ENCODE results near the gene C22orf15.

C22orf15 gene

DNA sequence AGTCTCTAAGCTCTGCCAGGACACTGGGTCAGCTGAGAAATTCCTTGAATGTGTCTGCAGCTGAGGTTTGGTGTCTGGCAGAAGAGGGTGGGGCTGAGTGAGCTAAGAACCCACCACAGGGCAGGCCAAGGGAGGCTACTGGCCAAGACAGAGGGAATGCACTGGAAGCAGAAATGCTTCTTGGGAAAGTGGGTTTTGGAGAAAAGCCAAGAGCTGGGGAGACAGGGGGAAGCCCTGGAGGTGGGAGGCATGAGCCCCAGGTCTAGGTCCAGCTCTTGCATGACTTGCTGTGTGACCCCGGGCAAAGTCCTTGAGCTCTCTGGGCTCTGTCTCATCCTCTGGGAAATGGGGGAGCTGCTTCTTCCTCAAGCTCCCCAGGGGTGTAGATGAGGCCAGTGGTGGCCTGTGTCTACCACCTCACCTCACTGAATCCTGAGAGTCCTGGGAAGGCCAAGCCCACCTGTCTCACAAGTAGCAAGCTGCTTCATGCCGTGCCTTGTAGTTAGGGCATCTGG lies 12.2 kb downstream of the C22orf15 start:
- Histone ChIP-seq H3K4me1 (no peaks in the 10 kb centered on the region), H3K36me3 (ENCODE audit: control insufficient read depth, insufficient read depth, low read length) (no peaks in the 10 kb centered on the region), H3K9me3 (ENCODE audit: control insufficient read depth, low read length) (no peaks in the 10 kb centered on the region), H3K9ac (no peak overlapping the region), H3K4me2 (ENCODE audit: low read length) (no peak overlapping the region), H2AFZ (no peak overlapping the region), H3K79me2 (no peaks in the 10 kb centered on the region), H3K4me3 (ENCODE audit: low read depth, low read length) (no peak overlapping the region), H3K27ac (no peak overlapping the region), H3K27me3 (ENCODE audit: control insufficient read depth, insufficient read depth, low read length) (no peaks in the 10 kb centered on the region)
- TF ChIP-seq, protein P1, sequence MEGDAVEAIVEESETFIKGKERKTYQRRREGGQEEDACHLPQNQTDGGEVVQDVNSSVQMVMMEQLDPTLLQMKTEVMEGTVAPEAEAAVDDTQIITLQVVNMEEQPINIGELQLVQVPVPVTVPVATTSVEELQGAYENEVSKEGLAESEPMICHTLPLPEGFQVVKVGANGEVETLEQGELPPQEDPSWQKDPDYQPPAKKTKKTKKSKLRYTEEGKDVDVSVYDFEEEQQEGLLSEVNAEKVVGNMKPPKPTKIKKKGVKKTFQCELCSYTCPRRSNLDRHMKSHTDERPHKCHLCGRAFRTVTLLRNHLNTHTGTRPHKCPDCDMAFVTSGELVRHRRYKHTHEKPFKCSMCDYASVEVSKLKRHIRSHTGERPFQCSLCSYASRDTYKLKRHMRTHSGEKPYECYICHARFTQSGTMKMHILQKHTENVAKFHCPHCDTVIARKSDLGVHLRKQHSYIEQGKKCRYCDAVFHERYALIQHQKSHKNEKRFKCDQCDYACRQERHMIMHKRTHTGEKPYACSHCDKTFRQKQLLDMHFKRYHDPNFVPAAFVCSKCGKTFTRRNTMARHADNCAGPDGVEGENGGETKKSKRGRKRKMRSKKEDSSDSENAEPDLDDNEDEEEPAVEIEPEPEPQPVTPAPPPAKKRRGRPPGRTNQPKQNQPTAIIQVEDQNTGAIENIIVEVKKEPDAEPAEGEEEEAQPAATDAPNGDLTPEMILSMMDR (IDR thresholded peaks at IDR 0.05), result no peak

DNA sequence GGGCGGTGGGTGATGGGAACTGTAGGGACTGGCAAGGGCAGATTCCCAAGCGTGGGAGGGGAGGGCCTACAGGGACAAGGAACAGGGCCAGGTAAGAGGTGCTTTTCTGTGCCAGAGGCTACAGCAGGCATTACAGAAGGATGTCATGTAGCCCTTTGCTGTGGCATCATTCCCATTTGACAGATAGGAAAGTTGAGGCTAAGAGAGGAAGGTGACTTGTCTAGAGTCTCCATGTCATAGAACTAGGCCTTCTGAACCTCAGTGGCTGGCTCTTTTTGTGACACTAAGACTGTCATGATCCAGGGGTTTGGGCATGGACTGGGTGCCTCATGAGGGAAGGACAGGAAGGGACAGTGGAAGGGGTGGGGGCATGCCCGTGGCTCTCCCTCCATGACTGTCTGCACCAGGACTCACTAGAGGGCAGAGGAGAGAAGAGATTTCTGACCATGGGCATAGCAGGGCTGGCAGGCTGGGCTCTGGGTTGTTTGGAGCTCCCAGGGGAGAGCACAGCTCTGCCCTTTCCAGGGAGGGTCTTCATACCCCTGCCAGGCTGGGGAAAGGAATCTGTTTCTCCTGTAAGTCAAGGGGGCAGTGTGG lies 13.1 kb downstream of the C22orf15 start:
- Histone ChIP-seq H3K27ac (no peak overlapping the region), H3K4me3 (ENCODE audit: low read depth, low read length) (no peak overlapping the region), H3K4me2 (ENCODE audit: low read length) (no peak overlapping the region), H3K79me2 (no peaks in the 10 kb centered on the region), H3K36me3 (ENCODE audit: control insufficient read depth, insufficient read depth, low read length) (no peaks in the 10 kb centered on the region), H3K9ac (no peak overlapping the region), H3K9me3 (ENCODE audit: control insufficient read depth, low read length) (no peaks in the 10 kb centered on the region), H3K4me1 (no peaks in the 10 kb centered on the region), H3K27me3 (ENCODE audit: control insufficient read depth, insufficient read depth, low read length) (no peaks in the 10 kb centered on the region), H2AFZ (no peak overlapping the region)
- TF ChIP-seq, protein P1 (IDR thresholded peaks at IDR 0.05), result no peak

DNA sequence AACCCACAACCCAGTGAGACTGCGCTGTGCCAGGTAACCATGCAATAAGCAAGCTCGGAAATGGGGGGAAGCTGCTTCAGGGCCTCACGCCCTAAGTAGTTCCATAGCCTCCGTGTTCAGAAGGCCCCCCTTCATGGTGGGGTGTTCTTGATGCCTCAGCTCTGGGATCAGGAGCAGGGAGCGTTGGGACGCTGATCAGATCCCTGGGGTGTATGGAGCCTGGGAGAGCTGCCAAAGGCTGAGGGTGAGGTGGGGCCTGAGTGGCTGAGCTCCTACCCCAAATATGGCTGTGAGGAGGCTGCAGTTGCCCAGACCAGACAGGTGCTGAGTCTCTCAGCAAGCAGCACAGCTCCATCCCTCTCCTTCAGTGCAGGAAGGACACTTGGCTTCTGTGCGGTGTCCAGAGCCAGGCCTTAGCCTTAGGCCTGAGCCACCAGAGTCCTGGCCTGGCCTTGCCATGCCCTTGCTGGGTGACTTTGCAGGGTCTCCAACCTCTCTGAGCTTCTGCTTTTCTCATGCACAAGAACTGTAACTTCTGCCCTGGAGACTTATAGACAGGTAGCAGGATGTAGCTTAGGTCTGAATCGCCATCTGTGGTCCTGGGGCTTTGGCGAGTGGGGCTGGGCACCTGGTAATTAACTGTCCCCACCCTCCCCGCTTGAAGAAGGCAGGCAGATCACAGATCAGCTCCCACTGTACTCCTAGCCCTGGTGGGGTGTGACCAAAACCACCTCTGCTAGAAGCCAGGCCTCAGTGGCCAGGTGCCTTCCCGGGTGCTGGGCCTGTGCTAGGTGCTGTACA lies 15.2 kb downstream of the C22orf15 start:
- H3K27me3 ChIP-seq (ENCODE audit: control insufficient read depth, insufficient read depth, low read length), result no peaks in the 10 kb centered on the region
- H3K4me3 ChIP-seq (ENCODE audit: low read depth, low read length), result no peak overlapping the region
- H3K9me3 ChIP-seq (ENCODE audit: control insufficient read depth, low read length), result no peaks in the 10 kb centered on the region
- TF ChIP-seq, protein P1 (IDR thresholded peaks at IDR 0.05), result no peak
- H3K27ac ChIP-seq, result no peak overlapping the region
- H3K79me2 ChIP-seq, result no peaks in the 10 kb centered on the region
- no peak overlapping the region for H3K9ac ChIP-seq
- no peak overlapping the region for H2AFZ ChIP-seq
- H3K36me3 ChIP-seq (ENCODE audit: control insufficient read depth, insufficient read depth, low read length), result no peaks in the 10 kb centered on the region
- no peak overlapping the region for H3K4me2 ChIP-seq (ENCODE audit: low read length)
- no peaks in the 10 kb centered on the region for H3K4me1 ChIP-seq

DNA sequence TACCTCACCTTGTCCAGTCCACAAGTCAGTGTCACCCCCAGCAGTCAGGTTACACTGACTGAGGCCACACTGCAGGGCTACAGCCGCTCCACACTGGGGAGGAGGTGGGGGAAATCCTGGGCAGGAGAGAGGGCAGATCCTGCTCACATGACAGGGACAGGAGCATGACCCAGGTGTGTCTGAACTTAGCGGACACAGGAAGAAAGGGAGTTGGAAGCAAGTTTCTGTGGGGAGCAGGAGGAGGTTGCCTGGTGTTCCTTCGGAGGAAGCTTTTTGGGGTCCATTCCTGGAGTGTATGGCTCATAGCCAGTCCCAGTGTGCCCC lies 15.7 kb downstream of the C22orf15 start:
- Histone ChIP-seq H3K4me1 (no peaks in the 10 kb centered on the region), H3K27me3 (ENCODE audit: control insufficient read depth, insufficient read depth, low read length) (no peaks in the 10 kb centered on the region), H3K4me2 (ENCODE audit: low read length) (no peak overlapping the region), H3K4me3 (ENCODE audit: low read depth, low read length) (no peak overlapping the region), H3K9me3 (ENCODE audit: control insufficient read depth, low read length) (no peaks in the 10 kb centered on the region), H3K27ac (no peak overlapping the region), H3K9ac (no peak overlapping the region), H2AFZ (no peak overlapping the region), H3K36me3 (ENCODE audit: control insufficient read depth, insufficient read depth, low read length) (no peaks in the 10 kb centered on the region), H3K79me2 (no peaks in the 10 kb centered on the region)
- TF ChIP-seq, protein P1 (IDR thresholded peaks at IDR 0.05), result no peak
